HG03095 (cell line): ENCODE results near the gene REG3A.

Experiments
- ATAC-seq: cut with Tn5 transposase; IDR thresholded peaks from one replicate; pipeline ENCODE4 v1.9.1; 2021; ENCODE audit warnings: moderate library complexity; ENCODE audit not compliant: unreplicated experiment

The REG3A gene

GRCh38 chr2:79159653-79160052 is at the start of gene REG3A:
Gene REG3A, minus strand, starts transcription at chr2:79159753. Its CDS starts 348 bp downstream, at chr2:79159405.
- no peak for ATAC-seq

- ATAC-seq, result no peak
Observed at GRCh38 chr2:79200762-79201161, 41.2 kb upstream of the REG3A start.

DNA sequence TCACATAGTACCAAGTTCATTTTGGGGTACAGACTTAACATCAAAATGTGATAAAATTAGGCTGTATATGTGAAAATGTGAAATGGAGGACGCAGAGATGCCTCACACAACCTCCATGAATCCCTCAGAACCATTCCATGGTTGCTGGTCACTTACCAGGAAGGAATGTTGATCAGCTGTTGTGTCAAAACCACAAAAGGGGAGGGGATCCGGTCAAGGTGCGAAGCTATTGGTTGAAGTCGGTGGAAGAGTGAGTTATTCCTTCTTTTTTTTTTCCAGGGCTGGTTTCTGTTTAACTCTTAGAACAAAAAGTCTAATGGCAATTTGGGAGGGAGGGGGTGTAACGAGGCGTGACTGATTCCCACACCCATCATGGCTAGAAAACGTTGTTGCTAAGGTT is 32.3 kb upstream of the REG3A start:
- no peak for ATAC-seq

DNA sequence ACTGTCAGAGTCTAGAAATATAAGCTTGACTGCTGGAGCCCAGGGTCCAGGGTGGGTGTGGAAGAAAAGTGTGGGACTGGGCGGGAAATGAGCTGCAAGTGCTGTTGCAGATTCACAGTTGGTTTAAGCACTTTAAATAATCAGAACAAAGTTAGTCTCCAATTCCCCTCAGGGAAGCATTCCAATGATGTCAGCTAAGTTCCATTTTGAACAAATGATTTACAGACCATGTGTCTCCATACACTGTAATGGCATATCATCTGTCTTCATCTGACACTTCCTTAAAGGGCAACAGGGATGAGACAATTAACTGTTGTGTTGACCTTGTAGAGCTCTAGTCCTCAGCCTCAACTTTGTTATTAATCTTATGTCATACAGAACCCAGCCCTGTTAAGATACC is 31.5 kb upstream of the REG3A start:
- no peak for ATAC-seq

DNA sequence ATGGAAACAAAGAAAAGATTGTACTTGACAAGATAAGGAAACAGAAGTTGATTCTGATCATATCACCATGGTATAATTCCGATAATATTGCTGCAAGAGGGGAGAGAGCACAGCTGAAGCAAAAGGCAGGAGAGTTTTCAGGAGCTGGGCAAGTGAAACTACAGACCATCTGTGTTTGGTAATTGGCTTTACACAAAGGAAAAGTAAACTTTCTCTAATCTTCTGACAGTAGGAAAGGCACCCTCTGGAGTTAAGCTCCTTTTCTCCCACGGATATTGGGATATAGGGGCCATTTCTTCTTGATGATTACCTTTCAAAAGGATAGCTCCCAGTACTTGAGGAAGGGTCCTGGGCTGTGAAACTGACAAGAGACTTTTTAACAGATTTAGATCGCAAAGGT is 29.9 kb upstream of the REG3A start:
- ATAC-seq, result no peak

DNA sequence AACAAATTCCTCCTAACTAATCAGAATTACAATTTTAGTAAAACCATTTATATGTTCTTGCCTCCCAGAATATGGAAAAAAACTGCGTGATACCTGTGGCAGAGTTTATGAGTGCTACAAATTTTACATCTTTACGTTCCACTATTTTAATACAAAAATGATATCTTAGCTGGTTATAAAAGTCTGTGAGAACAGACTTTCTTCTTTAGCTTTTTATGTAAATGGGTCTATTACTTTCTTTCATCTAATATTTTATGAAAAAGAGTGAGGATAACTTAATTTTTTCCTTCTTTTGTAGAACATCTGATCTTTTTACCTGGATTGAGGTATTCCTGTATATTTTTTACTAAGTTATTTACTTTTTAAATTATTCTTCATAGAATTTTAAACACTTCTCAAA is 22.1 kb upstream of the REG3A start:
- ATAC-seq, result no peak

GRCh38 chr2:79180092-79180491 is 20.5 kb upstream of the REG3A start:
- ATAC-seq, result no peak

DNA sequence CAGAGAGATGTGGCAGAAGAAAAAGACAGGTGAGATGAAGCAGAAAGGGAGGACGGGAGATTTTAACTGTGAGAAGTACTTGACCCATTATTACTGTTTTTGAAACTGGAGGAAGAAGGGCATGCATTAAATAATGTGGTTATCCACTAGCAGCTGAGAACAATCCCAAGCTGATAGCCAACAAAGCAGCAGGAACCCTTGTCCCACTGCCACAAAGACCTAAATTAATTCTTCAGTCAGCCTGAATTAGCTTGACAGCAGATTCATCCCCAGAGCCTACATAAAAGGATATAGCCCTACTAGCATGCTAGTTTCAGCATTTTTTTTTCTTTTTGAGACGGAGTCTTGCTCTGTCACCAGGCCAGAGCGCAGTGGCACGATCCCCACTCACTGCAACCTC is 19.5 kb upstream of the REG3A start:
- ATAC-seq, result no peak

DNA sequence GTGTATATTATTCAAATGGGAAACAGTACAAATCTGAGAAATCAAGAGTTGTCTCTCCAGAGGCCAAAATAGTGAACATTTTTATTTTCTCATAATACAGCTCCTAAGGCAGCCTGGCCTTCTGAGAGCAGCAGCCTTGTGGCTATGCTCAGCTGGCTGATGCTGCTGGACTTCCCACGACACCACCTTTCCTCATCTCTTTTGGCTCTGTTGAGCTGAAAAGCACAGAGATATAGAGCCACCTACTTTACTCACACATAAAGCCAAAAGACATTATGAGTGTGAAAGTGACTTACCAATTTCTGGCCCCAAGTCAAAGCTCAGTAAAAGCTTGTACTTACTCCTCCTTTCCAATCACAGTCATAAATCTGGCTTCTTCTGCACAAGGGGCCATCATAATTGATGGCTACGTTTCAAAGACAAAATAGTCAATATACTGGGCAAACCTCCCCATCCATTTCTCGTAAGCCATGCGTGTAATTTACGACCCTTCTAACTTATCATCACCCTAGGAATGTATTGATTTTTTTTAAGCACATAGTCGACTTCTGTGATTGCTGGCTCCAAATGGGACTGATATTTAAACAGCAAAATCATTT is 18.6 kb upstream of the REG3A start:
- no peak for ATAC-seq

DNA sequence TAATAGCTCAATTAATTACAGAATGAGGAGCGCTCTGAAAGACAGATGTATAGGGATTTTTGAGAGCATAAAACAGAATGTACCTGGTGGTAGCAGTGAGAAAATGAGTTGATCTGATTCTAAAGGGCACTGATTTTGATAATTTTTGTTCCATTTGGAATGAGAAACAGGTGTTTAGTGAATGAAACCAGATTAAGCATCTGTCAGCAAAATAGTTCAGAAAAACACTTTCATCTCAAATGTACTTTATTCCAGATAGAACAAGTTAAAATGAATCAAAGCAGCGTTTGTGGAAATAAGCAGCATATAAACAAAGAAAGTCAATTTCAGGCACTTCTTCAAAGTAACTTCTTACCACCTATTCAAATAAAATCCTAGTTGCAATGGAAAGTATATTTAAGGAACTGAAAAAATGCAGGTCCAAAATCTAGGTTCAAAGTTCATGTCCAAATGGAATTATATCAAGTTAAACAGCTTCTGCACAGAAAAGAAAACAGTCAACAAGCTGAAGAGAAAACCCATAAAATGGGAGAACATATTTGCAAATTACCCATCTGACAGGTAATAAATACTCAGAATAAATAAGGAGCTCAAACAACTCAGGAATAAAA is 11.9 kb upstream of the REG3A start:
- ATAC-seq, result no peak

DNA sequence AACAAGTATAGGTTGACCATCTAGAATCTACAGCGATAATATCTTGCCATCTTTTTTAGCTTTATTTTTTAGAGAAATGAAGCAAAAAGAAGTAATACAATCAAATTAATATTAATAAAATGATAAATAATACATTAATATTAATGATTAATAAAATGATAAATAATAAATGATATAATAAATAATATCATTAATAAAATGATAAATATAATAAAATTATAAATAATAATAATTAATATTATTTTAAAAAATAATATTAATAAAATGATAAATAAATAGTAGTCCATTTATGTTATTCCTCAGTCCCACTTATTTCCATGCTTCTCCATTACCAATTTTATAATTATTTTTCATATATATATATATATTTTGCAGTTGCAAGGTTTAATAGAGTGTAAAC is 3.2 kb upstream of the REG3A start:
- no peak for ATAC-seq

DNA sequence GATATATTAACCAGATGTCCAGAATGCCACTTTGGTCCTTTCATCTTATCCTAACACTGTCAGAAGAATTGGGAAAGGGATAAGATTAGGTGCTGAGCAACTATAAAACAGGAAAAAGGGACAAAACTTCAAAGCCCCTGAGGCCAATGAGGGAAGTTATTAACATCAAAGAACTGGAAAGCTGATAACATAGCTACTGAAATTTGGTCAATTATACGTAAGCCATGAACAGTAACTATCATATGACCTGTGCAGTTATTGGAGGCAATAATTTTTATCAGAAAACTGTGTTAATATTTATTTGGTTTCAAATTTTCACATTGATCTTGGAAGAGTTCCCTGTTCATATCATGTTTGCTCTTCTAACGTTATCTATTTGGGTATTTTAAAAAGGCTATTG is 2.6 kb upstream of the REG3A start:
- no peak for ATAC-seq

DNA sequence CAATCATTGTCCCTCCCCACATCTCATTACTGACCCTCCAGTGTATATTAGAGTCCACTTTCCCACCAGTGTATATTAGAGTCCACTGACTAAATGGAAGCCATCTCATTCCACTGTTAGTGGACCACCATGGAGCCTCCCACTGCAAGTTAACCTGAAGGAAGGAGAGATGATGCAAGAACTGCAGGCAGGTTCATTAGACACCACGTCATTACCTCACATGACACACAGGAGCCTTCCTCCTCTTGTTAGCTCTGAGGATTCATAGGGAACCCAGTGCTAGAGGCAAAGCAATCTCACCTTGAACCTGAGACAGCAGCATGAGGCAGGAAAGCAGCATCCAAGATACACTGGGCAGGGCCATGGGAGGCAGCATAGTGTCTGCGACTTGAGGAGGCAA is 523 bp downstream of the REG3A start:
- ATAC-seq, result no peak

DNA sequence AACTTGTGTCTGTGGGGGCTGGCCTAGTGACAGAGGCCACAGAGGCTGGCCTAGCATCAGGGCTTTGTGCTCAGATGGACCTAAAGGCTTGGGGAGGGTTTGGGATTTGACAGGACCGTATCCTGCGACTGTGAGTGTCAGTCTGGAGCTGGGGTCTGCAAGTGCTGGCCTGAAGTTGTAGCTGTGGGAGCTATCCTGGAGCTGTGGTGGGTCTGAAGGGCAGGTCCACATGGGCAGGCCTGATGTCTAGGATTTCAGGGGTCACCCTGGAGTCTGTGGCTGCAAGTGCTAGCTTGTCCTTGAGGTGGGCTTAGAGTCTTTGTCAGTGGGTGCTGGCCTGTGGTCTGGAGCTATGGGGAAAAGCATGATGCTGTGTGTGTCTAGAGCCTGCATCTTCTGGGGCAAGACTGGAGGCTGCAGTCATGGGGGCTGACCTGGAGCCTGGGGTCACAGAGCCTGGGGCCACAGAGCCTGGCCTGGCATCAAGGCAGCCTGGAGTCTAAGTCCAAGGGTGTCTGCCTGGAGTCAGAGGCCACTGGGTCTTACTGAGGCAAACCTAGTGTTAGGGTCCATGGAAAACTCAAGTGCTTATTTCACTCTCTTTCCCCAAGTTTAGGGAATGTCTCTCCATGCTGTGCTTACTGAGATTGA is 3.6 kb downstream of the REG3A start:
- ATAC-seq, result no peak

- no peak for ATAC-seq
Observed at GRCh38 chr2:79139423-79139822, 20.1 kb downstream of the REG3A start.

DNA sequence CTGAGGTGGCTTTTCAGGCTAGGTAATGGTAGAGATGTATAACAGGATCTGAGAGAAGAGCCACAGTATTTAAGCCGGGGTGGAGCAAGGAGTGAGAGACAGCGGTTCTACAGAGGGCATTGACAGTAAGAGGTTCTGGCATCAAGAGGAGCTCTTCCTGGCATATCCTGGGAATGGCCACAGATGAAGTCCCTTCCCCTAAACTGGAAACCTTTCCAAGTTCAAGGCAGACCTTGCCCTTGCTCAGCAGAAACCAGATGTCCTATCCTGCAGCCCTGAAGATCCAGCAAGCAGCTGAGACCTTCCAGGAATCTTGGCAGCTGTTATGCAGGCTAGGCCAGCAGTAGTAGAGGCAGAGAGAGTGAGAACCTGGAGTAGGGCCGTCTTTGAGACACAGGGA is 21.2 kb downstream of the REG3A start:
- no peak for ATAC-seq

- ATAC-seq, result no peak
Observed at GRCh38 chr2:79131687-79132086, 27.9 kb downstream of the REG3A start.

GRCh38 chr2:79129804-79130203 is 29.7 kb downstream of the REG3A start:
- no peak for ATAC-seq

GRCh38 chr2:79129260-79129659 is 30.3 kb downstream of the REG3A start:
- ATAC-seq, result no peak

- no peak for ATAC-seq
Observed at GRCh38 chr2:79128406-79128805, 31.1 kb downstream of the REG3A start.

DNA sequence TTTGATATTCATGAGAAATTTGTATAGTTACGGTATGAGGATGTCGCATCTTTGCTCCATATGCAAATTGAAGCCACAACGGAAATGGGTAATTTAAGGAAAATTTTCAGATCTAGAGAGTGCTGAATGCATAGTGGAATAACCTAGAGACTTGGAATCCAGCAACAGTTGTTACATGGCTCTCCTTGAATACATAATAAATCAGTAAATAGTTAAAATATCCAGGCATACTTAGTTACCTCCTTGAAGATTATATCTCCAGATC is 33.9 kb downstream of the REG3A start:
- no peak for ATAC-seq

DNA sequence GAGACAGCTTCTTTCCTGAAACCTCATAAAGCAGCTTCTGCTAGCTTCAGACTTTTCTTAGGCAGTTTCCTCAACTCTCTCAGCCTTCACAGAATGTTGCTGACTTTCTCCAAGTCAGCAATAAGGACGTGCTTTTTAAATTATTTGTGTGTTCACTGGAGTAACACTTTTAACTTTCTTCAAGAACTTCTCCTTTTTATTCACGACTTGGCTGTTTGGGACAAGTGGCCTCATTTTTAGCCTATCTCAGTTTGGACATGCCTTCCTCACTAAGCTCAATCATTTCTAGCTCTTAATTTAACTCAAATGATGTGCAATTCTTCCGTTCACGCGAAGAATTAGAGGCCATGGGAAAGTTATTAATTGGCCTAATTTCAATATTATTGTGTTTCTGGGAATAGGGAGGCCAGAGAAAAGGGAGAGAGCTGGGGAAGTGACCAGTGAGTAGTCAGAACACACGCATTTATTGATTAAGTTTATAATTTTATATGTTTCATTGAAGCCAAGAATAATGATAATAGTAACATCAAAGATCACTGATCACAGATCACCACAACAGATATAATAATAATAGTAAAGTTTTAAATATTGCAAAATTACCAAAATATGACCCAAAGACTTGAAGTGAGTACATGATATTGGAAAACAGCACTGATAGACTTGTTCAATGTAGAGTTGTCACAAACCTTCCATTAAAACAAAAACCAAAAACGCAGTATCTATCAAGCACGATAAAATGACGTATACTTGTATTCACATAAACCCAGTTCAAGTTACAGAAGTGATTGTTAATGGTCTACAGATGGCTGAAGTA is 34.4 kb downstream of the REG3A start:
- ATAC-seq, result no peak
